Endometrial microvascular endothelial cells (primary cell): ENCODE data around the gene ZNF350. TPM values are rescaled to one million over a fixed set of nuclear protein-coding genes. Genes with fewer than 3 reads are reported as not detected.
"Not testable (repeated sequence)": the region's sequence is repeated elsewhere in the genome, so short reads cannot be mapped to it uniquely, and the experiment has no call there.

ENCODE experiments used
- in situ Hi-C: cut with HindIII; loops from 2 replicates; pipeline ENCODE4 v1.10.0; 2017; ENCODE audit warnings: low sequenced_read_pairs, low pct_unique_long_range_greater_than_20kb; ENCODE audit errors: inconsistent ontology term
- total RNA-seq: library from RNA; depleted of rRNA; stranded (reverse); fragments of >200 nt; gene quantifications from one replicate; pipeline ENCODE4 v1.2.3, GENCODE V29; 2015; ENCODE audit errors: inconsistent ontology term

The ZNF350 gene
- 16.4 TPM for total RNA-seq

- in situ Hi-C loops: no loop called here
Observed at GRCh38 chr19:51986309-51987291, at the start of gene ZNF350. Gene ZNF350 (minus strand): TSS chr19:51986840. CDS start chr19:51974360, 12,480 bp downstream.

GRCh38 chr19:52034051-52034728 lies 47.5 kb upstream of the ZNF350 start:
- in situ Hi-C loops: no loop called here

GRCh38 chr19:52028780-52029123 lies 42.1 kb upstream of the ZNF350 start:
- in situ Hi-C loops: no loop called here

- in situ Hi-C loops: no loop called here
Observed at GRCh38 chr19:52028027-52028779, 41.6 kb upstream of the ZNF350 start, which contains the start of gene ZNF614. Gene ZNF614 (minus strand): TSS chr19:52028379. CDS start chr19:52025745, 2,634 bp downstream.

- in situ Hi-C loops: not testable (repeated sequence)
Observed at GRCh38 chr19:52026255-52026990, 39.8 kb upstream of the ZNF350 start.

- in situ Hi-C loops: not testable (repeated sequence)
Observed at GRCh38 chr19:52024478-52024877, 37.8 kb upstream of the ZNF350 start.

GRCh38 chr19:52022193-52022592 lies 35.6 kb upstream of the ZNF350 start:
- in situ Hi-C loops: no loop called here

GRCh38 chr19:52020506-52020905 lies 33.9 kb upstream of the ZNF350 start:
- in situ Hi-C loops: no loop called here

GRCh38 chr19:52010674-52011073 lies 24.0 kb upstream of the ZNF350 start:
- in situ Hi-C loops: no loop called here

GRCh38 chr19:52007806-52008557 lies 21.3 kb upstream of the ZNF350 start, which contains the start of gene ZNF615:
Gene ZNF615 (minus strand): TSS chr19:52008211. CDS start chr19:52003711, 4,500 bp downstream.
- in situ Hi-C loops: no loop called here

- in situ Hi-C loops: no loop called here
Observed at GRCh38 chr19:52007451-52007805, 20.8 kb upstream of the ZNF350 start.

- in situ Hi-C loops: no loop called here
Observed at GRCh38 chr19:51994048-51994644, 7.5 kb upstream of the ZNF350 start.

GRCh38 chr19:51993422-51993821 lies 6.8 kb upstream of the ZNF350 start:
- in situ Hi-C loops: no loop called here

GRCh38 chr19:51983361-51983760 lies 3.3 kb downstream of the ZNF350 start:
- in situ Hi-C loops: no loop called here

- in situ Hi-C loops: not testable (repeated sequence)
Observed at GRCh38 chr19:51980926-51981325, 5.7 kb downstream of the ZNF350 start.

GRCh38 chr19:51980116-51980736 lies 6.4 kb downstream of the ZNF350 start:
- in situ Hi-C loops: no loop called here

- in situ Hi-C loops: no loop called here
Observed at GRCh38 chr19:51978882-51979281, 7.8 kb downstream of the ZNF350 start.
